ENCODE results near the gene SEPTIN8.
A peak's percentile ranks its signal among the peaks of the same experiment; 100 is the strongest.
"Not testable (repeated sequence)": the region's sequence is repeated elsewhere in the genome, so short reads cannot be mapped to it uniquely, and the experiment has no call there.

SEPTIN8 gene

DNA sequence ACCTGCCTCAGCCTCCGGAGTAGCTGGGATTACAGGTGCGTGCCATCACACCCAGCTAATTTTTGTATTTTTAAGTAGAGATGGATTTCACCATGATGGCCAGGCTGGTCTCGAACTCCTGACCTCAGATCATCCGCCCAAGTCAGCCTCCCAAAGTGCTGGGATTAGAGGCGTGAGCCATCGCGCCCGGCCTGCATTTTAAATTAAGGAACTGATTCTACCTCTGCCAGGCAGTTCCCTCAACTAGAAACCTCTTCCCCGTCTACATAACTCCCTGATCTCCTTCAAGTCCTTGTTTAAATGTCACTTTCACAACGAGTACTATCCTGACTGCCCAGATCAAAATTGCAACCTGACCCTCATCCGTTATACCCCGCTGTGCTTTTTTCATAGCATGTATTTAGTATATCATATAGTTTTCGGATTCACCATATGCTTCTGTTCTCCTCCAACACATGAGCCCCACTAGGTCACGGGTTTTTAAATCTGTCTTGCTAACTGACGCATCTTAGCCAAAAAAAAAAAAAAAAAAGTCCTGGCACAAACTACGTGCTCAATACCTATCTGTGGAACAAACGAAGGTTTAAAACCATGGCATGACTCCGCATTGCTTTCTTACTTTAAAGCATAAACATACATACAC, 35.2 kb upstream of the SEPTIN8 start:
- DNase-seq: peak; percentile 70 to 92

DNA sequence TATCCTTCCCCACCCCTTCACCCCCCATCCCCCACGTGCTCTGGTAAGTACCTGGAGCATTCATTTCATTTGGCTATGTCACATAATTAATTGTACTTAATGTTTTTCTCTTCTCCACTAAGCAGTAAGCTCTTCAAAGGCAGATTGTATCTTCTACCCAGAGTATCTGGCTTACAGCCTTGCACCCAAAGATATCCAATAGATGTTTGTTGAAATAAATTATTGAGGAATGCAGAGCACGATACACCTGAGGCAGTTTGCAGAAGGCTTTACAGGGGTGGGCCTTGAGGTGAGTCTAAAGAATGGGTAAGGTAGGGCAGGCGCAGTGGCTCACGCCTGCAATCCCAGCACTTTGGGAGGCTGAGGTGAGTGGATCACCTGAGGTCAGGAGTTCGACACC, 33.6 kb upstream of the SEPTIN8 start:
- no peak for DNase-seq

DNA sequence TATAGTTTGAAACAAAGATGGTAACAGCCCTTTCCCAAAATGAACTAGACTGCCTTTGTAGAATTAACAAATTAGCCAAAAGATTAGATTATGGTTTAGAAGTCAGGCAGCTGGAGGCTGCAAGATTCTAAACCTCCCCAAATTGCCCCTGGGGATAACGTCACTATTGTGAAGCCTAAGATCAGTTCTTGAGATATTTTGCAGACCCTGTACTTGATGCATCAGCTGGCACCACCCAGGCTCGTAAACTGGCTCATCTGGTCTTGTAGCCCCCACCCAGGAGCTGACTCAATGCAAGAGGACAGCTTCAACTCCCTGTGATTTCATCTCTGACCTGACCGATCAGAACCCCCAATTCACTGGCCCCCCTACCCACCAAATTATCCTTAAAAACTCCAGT, 31.8 kb upstream of the SEPTIN8 start:
- DNase-seq: no peak

DNA sequence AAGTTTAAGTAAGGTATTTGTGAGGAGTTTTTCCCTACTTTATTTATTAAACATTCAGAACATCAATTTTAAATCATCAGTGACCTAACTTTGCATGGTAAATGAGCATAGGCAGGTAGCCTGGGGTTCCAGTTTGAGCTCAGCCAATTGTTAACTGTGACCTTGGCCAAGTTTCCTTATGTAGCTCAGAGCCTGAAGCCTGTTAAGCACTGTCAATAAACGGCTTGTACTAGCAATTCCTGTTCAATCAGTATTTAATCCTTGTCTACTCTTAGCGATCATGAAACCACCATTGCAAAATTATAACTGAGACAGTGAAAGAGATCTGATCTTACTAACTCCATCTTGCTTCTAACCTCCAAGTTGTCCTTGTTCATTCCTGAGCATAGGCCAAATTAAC, 31.4 kb upstream of the SEPTIN8 start:
- DNase-seq: no peak

DNA sequence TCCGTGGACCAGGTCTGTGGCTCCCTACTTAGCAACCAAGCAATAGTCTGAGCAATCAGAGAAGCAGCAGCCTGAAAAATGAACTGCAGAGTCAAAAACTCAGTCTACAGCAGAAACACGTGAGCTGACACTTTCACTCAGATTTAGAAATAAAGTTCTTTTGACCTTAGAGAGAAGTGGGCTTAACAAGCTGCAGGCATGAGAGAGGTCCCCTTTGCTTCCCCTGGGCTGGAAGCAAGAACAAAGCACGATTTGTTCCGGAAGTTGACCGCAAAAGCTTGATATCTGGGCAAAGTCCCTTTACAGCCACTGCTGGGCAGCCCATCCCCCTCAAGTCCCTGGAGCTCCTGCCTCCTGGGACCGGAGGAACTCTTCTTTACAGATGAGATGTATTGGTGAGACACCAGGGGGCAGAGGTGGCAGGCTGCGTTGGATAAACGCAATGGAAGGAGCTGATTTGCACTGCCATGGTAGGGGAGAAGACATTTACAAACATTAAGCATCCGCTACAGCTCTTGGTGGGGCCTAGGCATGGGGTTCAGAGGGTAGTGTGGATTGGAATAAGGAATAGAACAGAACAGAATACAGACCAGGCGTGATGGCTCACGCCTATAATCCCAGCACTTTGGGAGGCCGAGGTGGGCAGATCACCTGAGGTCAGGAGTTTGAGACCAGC, 30.3 kb upstream of the SEPTIN8 start:
- peak in 1 of 2 experiments; percentile 7 for DNase-seq

DNA sequence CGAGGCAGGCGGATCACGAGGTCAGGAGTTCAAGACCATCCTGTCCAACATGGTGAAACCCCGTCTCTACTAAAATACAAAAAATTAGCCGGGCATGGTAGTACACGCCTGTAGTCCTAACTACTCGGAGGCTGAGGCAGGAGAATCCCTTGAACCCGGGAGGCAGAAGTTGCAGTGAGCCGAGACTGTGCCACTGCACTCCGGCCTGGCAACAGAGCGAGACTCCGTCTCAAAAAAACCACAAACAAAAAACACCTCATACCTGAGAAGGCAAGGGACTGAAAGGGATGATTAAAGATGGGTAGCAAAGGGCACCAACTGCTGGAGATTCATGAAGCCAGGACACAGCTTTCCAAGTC, 29.7 kb upstream of the SEPTIN8 start:
- DNase-seq: not testable (repeated sequence)

DNA sequence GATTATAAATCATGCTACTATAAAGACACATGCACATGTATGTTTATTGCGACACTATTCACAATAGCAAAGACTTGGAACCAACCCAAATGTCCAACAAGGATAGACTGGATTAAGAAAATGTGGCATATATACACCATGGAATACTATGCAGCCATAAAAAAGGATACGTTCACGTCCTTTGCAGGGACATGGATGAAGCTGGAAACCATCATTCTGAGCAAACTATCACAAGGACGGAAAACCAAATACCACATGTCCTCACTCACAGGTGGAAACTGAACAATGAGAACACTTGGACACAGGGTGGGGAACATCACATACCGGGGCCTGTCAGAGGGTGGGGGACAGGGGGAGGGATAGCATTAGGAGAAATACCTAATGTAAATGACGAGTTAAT, 28.8 kb upstream of the SEPTIN8 start:
- not testable (repeated sequence) for DNase-seq

DNA sequence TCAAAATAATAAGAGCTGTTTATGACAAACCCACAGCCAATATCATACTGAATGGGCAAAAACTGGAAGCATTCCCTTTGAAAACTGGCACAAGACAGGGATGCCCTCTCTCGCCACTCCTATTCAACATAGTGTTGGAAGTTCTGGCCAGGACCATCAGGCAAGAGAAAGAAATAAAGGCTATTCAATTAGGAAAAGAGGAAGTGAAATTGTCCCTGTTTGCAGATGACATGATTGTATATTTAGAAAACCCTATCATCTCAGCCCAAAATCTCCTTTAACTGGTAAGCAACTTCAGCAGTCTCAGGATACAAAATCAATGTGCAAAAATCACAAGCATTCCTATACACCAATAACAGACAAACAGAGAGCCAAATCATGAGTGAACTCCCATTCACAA, 27.2 kb upstream of the SEPTIN8 start:
- not testable (repeated sequence) for DNase-seq

DNA sequence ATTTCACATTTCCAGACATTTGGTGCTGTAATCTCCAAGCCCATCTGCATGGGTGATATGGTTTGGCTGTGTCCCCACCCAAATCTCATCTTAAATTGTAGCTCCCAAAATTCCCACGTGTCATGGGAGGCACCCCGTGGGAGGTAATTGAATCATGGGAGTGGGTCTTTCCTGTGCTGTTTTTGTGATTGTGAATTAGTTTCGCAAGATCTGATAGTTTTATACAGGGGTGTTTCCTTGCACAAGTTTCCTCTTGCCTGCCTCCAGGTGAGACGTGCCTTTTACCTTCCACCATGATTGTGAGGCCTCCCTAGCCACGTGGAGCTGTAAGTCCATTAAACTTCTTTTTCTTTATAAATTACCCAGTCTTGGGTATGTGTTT, 25.6 kb upstream of the SEPTIN8 start:
- DNase-seq: not testable (repeated sequence)

DNA sequence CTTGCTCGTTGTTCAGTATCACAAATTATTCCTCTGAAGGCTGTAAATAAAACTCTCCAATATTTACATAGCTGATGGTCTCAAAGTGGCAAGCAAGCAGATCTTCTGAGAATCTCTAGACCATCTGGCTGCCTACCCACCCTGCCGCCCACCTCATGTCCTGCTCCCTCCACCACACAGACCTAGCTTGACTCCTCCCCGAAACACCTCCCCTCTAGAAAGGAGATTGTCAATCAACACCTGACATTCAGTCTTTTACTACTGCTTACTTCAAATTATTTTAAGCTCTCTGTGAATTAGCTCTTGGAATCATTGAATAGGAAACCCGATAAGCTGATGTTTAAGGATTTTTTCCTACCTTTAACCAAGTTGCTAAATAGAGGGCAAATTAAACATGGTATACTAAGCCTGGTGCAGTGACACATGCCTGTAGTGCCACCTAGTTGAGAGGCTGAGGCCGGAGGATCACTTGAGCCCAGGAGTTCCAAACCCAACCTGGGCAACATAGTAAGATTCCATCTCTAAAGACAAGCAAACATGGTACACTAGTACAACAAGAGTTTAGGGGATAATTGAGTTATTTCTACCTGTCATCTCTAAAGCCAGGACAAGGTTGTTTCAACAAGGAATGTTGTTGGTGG, 25.1 kb upstream of the SEPTIN8 start:
- DNase-seq: no peak

DNA sequence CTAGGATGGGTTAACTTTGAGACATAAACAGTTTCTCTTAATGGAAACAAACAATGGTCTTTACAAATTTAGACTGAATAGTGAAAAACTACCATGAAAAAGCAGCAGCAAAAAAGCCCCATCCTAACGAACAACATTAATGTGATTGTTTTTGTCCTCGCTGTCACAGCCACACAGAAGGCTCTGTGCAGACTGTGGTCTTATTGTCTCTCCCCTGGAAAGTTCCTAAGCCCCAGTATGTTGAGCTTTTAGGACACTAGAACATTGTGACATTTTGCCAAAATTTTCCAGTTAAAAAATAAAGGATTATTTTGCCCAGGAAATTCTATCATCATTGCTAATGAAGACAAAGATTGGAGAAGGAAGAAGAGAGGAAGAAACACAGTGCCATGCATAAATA, 23.5 kb upstream of the SEPTIN8 start:
- no peak for DNase-seq

DNA sequence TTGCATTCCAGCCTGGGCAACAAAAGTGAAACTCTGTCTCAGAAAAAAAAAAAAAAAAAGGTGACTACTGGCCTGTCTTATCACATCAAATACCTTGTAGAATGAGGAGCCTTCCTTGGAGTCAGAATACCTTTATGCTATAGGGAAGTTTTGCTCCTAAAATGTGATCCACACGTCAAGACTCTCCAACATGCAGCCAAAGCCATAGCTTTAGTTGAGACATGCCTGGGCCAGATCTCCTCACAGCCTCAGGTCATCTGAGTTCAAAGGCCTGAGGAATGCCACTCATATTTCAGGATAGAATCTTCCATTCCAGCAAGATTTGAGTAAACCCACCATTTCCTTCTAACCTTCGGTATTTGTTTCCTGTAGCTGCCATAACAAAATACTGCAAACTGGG, 22.4 kb upstream of the SEPTIN8 start:
- DNase-seq: no peak

DNA sequence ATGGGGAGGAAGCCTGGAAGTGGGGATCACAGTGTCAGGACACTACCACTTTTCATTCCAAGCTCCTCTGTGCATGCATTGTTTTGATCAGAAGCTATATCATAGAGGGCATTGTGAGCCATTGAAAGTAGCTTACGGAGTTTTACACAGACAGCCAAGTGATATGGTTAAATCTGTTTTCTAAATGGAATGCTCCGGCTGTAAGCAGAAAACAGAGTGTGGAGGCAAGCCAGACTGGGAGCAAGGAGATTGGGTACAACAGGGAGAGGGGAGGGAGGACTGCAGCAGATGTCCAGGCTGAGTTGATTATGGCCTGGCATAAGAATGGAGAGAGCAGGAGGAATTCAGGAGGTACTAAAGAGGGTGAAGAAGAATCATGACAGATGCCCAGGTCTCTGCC, 20.6 kb upstream of the SEPTIN8 start:
- DNase-seq: peak in 1 of 2 experiments; percentile 40

DNA sequence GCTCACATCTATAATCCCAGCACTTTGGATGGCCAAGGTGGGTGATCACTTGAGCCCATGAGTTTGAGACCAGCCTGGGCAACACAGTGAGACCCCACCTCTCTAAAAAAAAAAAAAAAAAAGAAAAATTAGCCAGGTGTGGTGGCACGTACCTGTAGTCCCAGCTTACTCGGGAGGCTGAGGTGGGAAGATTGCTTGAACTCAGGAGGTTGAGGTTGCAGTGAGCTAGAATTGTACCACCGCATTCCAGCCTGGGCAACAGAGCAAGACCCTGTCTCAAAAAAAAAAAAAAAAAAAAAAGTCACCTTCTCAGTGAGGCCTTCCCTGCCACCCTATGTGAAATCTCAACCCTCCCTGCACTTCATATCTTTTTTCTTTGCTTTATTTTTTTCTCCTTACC, 14.0 kb upstream of the SEPTIN8 start:
- no peak for DNase-seq

DNA sequence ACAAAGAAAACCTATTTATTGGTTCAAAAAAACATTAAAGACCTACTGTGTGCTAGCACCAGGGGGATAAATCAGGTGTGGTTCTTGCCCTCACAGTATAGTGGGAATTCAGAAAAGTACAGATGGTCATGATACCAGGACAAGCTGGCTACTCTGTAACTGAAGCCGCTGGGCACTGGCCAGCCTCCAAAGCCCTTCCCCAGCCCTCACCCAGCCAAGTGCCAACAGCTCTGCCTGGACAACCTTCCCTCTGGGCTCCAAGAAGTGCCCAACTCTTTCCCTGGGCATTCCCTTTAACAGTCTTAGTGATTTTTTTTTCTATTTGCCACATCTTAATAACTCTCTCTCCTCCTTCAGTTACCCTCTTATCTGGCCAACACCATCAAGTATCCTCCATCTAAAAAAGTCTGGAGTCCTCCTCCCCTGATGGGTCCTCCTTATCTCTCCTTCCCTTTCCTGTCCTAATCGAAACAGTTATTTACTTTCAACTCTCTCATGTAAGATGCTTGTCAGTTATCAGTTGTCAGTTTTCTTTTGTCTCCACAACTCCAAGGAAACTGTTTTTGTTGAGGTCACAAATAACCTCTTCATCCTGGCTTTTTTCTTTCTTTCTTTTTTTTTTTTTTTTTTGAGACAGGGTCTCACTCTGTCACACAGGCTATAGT, 13.3 kb upstream of the SEPTIN8 start:
- DNase-seq: no peak

DNA sequence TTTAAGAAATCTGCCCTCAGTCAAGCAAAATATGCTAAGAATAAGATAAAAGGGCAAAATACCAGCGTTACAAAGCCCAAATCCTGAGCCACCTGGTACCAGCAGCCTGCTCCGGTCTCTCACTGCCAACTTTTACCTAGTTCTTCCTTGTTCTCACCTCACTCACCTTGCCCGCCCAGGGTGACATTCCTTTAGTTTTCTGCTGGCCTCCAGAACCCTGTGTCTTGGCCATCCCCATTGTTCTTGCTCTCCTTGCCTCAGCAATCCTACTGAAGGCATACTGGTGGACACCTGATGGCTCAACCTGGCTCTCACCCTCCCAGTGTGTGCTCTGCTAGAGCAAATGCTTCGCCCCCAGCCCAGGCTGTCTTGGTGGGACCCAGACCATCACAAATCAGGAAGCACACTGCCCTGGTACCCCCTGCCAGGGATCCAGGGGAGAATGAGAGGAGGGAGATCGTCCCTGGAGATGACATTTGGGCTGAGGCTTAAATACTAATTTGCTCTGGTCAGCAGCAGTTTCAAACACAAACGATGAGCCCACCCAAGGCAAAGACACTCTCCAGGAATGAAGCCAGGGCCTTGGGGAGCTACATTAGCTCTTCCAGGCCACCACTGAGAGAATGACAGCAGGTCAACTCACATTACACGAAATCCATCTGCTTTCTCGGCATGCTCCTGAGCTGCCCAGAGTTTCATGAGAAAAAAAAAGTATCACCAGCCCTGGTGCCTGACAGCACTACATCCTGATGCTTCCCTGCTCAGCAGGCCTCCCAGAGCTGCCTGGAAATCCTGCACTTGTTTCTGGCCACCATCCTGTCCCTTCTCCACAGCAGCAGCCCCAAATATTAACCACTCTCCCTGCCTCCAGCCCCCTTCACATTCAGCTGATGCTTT, 12.2 kb upstream of the SEPTIN8 start:
- peak in 1 of 2 experiments; percentile 22 for DNase-seq

DNA sequence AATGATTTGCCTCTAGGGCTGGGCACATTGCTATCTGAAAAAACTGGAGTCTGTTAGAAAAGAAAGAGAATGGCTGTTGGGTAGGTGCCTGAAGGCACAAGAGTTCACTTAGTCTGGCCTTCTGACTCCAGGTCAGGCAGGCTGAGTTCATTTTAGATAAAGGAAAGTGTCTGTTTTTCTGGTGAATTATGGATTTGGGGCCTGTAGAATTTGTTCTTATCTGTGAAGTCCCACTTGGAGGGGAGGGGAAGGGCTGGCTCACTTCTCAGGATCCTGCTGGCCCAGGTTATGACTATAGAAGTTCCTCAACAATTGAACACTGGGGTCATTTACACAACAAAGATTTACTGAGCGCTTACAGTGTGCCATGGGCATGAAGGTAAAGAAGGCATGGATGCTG, 11.5 kb upstream of the SEPTIN8 start:
- DNase-seq: no peak

DNA sequence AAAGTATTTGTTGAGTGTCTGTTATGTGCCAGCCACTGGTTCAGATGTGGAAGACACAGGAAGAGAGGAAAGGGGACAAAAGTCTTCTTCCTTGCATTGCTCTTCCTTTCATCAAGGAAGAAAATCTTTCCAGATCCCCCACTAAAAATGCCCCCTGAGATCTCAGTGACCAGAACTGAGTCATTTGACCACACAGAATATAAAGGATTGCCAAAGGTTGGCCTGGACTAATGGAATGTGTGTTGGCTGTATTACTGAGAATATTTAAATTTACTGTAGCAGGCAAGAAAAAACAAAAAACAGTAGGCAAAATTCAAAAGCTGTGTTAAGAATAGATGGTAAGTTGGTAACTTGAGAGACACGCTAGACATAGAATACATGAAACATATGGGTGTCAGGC, 10.0 kb upstream of the SEPTIN8 start:
- DNase-seq: no peak

DNA sequence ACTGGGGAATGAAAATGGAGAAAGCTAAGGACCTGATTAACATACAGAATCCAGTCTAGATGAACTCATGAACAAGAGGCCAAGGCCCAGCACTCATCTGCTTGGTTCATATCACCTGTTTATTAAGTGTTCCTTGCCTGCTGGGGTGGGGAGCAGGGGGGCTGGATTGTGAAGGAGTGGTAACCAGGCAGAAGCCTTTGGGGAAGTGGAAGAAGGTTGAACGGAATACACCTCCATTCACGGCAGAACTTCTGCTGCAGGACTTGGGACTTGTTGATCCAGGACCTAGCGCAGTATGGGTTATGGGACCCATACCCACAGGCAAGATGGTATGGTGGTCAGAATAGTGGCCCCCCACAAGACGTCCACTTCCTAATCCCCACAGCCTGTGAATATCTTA, 8.8 kb upstream of the SEPTIN8 start:
- DNase-seq: no peak

DNA sequence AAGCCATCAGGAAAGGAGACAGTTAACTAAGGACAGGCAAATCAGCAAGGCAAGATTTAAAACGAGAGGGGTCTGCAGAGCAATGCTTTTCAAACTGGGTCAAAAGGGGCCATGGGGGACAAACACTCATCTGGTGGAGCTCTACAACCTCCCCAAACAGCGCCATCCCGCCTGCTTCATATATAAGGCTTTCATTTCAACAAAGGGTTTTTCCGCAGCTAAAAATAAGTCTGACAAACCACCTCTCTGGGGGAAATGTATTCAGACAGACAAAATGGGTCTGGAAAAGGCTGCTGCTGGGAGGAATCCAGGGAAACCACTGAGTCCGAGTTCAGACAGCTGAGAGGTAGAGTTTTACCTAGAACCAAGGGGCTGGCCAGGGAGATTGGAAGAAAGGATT, 8.3 kb upstream of the SEPTIN8 start:
- DNase-seq: no peak

DNA sequence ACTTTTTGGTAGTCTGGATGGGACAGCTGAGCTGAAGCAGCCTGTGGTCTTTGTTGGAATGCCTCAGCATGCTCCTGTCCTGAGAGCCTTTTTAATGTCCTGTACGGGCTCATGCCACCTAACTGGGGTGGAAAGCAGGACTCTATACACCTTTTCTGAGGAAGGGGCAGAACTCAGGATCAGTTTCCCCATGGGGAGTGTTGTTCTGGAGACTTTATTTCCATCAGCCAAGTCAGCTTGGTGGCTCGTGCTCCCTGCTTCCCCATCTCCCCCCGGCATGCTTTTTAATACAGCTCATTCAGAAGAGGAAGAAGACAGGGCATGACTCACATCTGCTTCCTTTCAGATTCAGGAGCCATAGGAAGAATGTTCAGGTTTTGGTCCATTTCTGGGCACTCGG, 5.1 kb upstream of the SEPTIN8 start:
- DNase-seq: no peak

DNA sequence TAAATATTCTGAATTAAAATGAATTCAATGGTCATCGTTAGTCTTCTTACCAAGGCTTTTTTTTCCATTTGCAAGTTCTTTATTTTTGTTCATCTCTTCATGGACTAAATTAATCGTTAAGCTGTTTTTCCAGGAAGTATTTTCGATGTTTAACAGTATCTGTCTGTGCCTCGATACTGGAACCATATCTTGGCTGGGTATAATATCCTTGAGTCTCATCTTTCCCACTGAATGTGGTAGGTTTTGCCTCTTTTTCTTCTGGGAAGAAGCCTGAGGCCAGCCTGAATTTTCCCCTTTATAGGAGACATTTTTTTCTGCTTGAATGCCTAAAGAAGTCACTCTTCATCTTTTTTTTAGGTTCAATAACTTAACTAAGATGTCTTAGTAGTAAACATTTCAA, 4.0 kb upstream of the SEPTIN8 start:
- no peak for DNase-seq

DNA sequence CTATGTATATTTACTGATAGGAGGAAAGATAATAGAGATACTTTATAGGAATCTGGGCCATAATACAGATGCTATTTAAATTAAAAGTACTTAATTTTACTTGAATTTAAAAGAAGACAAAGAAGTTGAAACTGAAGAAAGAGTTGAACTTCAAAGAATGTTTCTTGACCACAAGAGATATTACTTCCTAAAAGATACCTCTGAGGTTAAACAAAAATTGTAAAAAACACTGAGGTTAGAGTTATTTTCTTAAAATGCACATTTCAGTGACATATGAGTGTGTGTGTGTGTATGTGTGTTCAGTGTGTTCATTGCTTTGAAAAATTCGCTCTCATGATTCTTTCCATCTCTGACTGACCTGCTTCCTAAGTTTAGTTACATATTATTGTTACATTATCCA, 3.5 kb upstream of the SEPTIN8 start:
- no peak for DNase-seq
